A549 (cell line): ENCODE results near the gene WNT9A. TPM values are rescaled to one million over a fixed set of nuclear protein-coding genes. Genes with fewer than 3 reads are reported as not detected.

Source experiments
- ATAC-seq, 2 experiments: fragments of 200-7000 bp in 1 of 2; fragments of >200 bp in 1 of 2; cut with Nextera tagmentation in 1 of 2; cut with Tn5 transposase in 1 of 2; 3 replicates each; pipeline versions ENCODE4 v1.8.0 to v1.9.1; 2018 to 2020; ENCODE audit warnings: mild to moderate bottlenecking in 1 of 2, moderate library complexity in 1 of 2
- CTCF ChIA-PET: fragments of 300-600 bp; sonication (Branson Sonifier 250); formaldehyde crosslinking; extraction: SDS; loops from one replicate; lab custom pipeline; 2021; ENCODE audit warnings: antibody characterized with exemption, inconsistent platforms; lab: Yijun Ruan, JAX
- POLR2A ChIA-PET: fragments of 350-600 bp; formaldehyde crosslinking; extraction: SDS; loops from one replicate; lab custom pipeline; 2021; ENCODE audit warnings: antibody characterized with exemption, inconsistent platforms; lab: Yijun Ruan, JAX
- DNase-seq, 2 experiments: peaks; one replicate each; pipeline versions ENCODE4 v3.0.0 to v3.0.0-alpha.2; 2011 to 2016; ENCODE audit warnings: low read depth in 1 of 2, low spot score in 1 of 2
- FAIRE-seq: peaks from 2 replicates; lab custom pipeline; 2011; peaks lifted over from hg19 to GRCh38; lab: Jason Lieb, UNC
- H3K27ac ChIP-seq, 2 experiments: fragments of >200 bp; sonication (Bioruptor Twin); formaldehyde crosslinking; 3 replicates each; pipeline ENCODE4 v1.5.1; 2016 to 2017
- H3K4me1 ChIP-seq: fragments of >200 bp; sonication (Bioruptor Twin); formaldehyde crosslinking; 3 replicates; pipeline ENCODE4 v1.6.1; 2016
- H3K4me2 ChIP-seq: fragments of >200 bp; sonication (Bioruptor Twin); formaldehyde crosslinking; 3 replicates; pipeline ENCODE4 v1.6.1; 2016
- H3K4me3 ChIP-seq: fragments of >200 bp; sonication (Bioruptor Twin); formaldehyde crosslinking; 3 replicates; pipeline ENCODE4 v1.5.1; 2016
- H3K9me3 ChIP-seq: fragments of >200 bp; sonication (Bioruptor Twin); formaldehyde crosslinking; 3 replicates; pipeline ENCODE4 v1.6.1; 2016
- BHLHE40 ChIP-seq: IDR thresholded peaks from 2 replicates; pipeline ENCODE4 v1.6.1; 2012; ENCODE audit warnings: low read depth, low read length, inconsistent platforms
- CBX8 ChIP-seq: fragments of 200-600 bp; sonication (generic); IDR thresholded peaks from 2 replicates; pipeline ENCODE4 v1.6.1; 2016
- CEBPB ChIP-seq, 2 experiments: fragments of >200 bp in 1 of 2; sonication (Bioruptor Twin) in 1 of 2; formaldehyde crosslinking in 1 of 2; IDR thresholded peaks; 2 replicates each; pipeline ENCODE4 v1.6.1; 2012 to 2016
- CTCF ChIP-seq: fragments of >200 bp; sonication (Bioruptor Twin); formaldehyde crosslinking; IDR thresholded peaks from 3 replicates; pipeline ENCODE4 v1.5.1; 2016
- EHMT2 ChIP-seq: fragments of 200-600 bp; sonication (generic); IDR thresholded peaks from 2 replicates; pipeline ENCODE4 v1.6.1; 2016; ENCODE audit warnings: antibody characterized with exemption, low read depth, mild to moderate bottlenecking, moderate library complexity
- FOSL2 ChIP-seq, 2 experiments: fragments of 450-650 bp in 1 of 2; fragments of >200 bp in 1 of 2; sonication (Bioruptor Twin) in 1 of 2; formaldehyde crosslinking; IDR thresholded peaks; 2 replicates each; pipeline versions ENCODE4 v1.5.0 to v1.6.1; 2016 to 2020; ENCODE audit warnings: mild to moderate bottlenecking in 1 of 2, moderate library complexity in 1 of 2
- HES2 ChIP-seq: fragments of >200 bp; sonication (Bioruptor Twin); formaldehyde crosslinking; IDR thresholded peaks from 2 replicates; pipeline ENCODE4 v1.6.1; 2016
- HEYL ChIP-seq: fragments of 250-450 bp; sonication (Bioruptor Pico); IDR thresholded peaks from 2 replicates; pipeline ENCODE4 v1.8.0; 2021; ENCODE audit warnings: mild to moderate bottlenecking, moderate library complexity
- HOXB5 ChIP-seq: fragments of 250-450 bp; sonication (Bioruptor Pico); IDR thresholded peaks from 2 replicates; pipeline ENCODE4 v1.5.0; 2020; ENCODE audit warnings: mild to moderate bottlenecking, moderate library complexity
- JUNB ChIP-seq: fragments of >200 bp; sonication (Bioruptor Twin); formaldehyde crosslinking; IDR thresholded peaks from 2 replicates; pipeline ENCODE4 v1.6.1; 2016
- KDM1A ChIP-seq: fragments of 200-600 bp; sonication (generic); IDR thresholded peaks from 2 replicates; pipeline ENCODE4 v1.6.1; 2016; ENCODE audit warnings: low read depth, mild to moderate bottlenecking
- KDM5A ChIP-seq: fragments of 200-600 bp; sonication (generic); IDR thresholded peaks from 2 replicates; pipeline ENCODE4 v1.6.1; 2016; ENCODE audit warnings: antibody characterized with exemption, mild to moderate bottlenecking
- MAFK ChIP-seq: fragments of 450-650 bp; IDR thresholded peaks from 2 replicates; pipeline ENCODE4 v1.6.1; 2014; ENCODE audit not compliant: partially characterized antibody
- MAX ChIP-seq: IDR thresholded peaks from 2 replicates; pipeline ENCODE4 v1.6.1; 2012
- MAZ ChIP-seq: fragments of 150-350 bp; IDR thresholded peaks from 2 replicates; pipeline ENCODE4 v1.6.1; 2014; ENCODE audit warnings: antibody characterized with exemption, low read depth, low read length, borderline replicate concordance
- RAD21 ChIP-seq, 2 experiments: fragments of >200 bp in 1 of 2; sonication (Bioruptor Twin) in 1 of 2; formaldehyde crosslinking in 1 of 2; IDR thresholded peaks in 1 of 2; conservative IDR thresholded peaks in 1 of 2; 2 replicates in 1 of 2; 3 replicates in 1 of 2; pipeline ENCODE4 v1.6.1; 2012 to 2018; ENCODE audit warnings: inconsistent platforms in 1 of 2
- RARB ChIP-seq: fragments of 250-450 bp; sonication (Bioruptor Pico); IDR thresholded peaks from 2 replicates; pipeline ENCODE4 v1.8.0; 2021; ENCODE audit warnings: mild to moderate bottlenecking, moderate library complexity
- RCOR1 ChIP-seq: fragments of 150-350 bp; IDR thresholded peaks from 2 replicates; pipeline ENCODE4 v1.6.1; 2014; ENCODE audit warnings: antibody characterized with exemption, low read length, low read depth
- RFX5 ChIP-seq: fragments of 450-650 bp; IDR thresholded peaks from 2 replicates; pipeline ENCODE4 v1.7.1; 2014; ENCODE audit warnings: antibody characterized with exemption, mild to moderate bottlenecking, moderate library complexity
- SMC3 ChIP-seq: fragments of >200 bp; sonication (Bioruptor Twin); formaldehyde crosslinking; IDR thresholded peaks from 3 replicates; pipeline ENCODE4 v1.6.1; 2018; ENCODE audit warnings: inconsistent platforms
- TP53 ChIP-seq: fragments of 250-450 bp; sonication (Bioruptor Pico); IDR thresholded peaks from 2 replicates; pipeline ENCODE4 v1.5.0; 2021; ENCODE audit warnings: mild to moderate bottlenecking, moderate library complexity
- ZFP36 ChIP-seq: fragments of 450-650 bp; IDR thresholded peaks from 2 replicates; pipeline ENCODE4 v1.6.1; 2014; ENCODE audit warnings: borderline replicate concordance; ENCODE audit not compliant: partially characterized antibody
- WGBS: methylation state at CpG from one replicate; pipeline ENCODE4 v1.1.6; 2017; ENCODE audit errors: missing lambda C conversion rate; 5-methylcytosine and 5-hydroxymethylcytosine counted together
- polyA plus RNA-seq, 4 experiments: library from polyadenylated mRNA; depleted of rRNA in 3 of 4; stranded (reverse); fragments of >200 nt; fragmentation: RNase III in 1 of 4; extraction: RNeasy Plus Mini Kit Qiagen cat#74134 plus additional on column Dnase treatment in 1 of 4; gene quantifications; 2 replicates in 3 of 4; 3 replicates in 1 of 4; pipeline ENCODE4 v1.2.3, GENCODE V29; 2011 to 2017
- TF ChIP-seq, protein P1 (sequence below): fragments of 150-350 bp; IDR thresholded peaks from 2 replicates; pipeline ENCODE4 v1.6.1; 2014; ENCODE audit warnings: low read depth, mild to moderate bottlenecking, low read length
- TF ChIP-seq, protein P2 (sequence below): fragments of 200-600 bp; sonication (generic); IDR thresholded peaks from 2 replicates; pipeline ENCODE4 v1.6.1; 2016; ENCODE audit warnings: antibody characterized with exemption, mild to moderate bottlenecking, moderate library complexity

WNT9A gene
- polyA plus RNA-seq, 2 of the 4 experiments (the other 2 are of a cell fraction), result 0.75 to 1.2 TPM

DNA sequence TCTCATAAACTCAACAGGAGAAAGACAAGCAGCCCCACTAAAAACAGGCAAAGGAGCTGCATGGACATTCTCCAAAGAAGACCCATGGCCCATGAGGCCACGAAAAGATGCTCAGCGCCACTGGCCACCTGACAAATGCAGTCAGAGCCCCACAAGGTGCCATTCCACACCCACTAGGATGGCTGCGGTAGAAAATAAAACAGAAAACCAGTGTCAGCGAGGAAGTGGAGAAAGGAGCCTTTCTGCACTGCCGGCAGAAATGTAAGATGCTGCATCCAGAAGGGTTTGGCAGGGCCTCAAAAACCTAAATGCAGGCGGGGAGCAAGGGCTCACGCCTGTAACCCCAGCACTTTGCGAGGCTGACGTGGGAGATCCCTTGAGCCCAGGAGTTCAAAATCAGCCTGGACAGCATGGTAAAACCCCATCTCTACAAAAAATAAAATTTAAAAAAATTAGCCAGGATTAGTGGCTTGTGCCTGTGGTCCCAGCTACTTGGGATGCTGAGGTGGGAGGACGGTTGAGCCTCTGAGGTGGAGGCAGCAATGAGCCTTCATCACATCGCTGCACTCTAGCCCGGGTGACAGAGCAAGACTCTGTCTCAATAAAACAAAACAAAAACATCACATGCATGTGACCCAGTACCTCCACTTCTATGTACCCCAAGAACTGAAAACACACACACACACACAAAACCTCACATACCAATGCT lies 4.2 kb downstream of the WNT9A start:
- TF ChIP-seq, protein P1, sequence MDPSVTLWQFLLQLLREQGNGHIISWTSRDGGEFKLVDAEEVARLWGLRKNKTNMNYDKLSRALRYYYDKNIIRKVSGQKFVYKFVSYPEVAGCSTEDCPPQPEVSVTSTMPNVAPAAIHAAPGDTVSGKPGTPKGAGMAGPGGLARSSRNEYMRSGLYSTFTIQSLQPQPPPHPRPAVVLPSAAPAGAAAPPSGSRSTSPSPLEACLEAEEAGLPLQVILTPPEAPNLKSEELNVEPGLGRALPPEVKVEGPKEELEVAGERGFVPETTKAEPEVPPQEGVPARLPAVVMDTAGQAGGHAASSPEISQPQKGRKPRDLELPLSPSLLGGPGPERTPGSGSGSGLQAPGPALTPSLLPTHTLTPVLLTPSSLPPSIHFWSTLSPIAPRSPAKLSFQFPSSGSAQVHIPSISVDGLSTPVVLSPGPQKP, result no peak
- TF ChIP-seq KDM1A (no peak), CTCF (no peak), JUNB (no peak), CEBPB (IDR thresholded peaks at IDR 0.05) (no peak), EHMT2 (no peak), RFX5 (no peak), TP53 (CRISPR knock-in tag) (no peak), MAX (no peak), HEYL (CRISPR knock-in tag) (no peak), SMC3 (no peak), CBX8 (no peak), BHLHE40 (no peak), RCOR1 (no peak), HES2 (no peak), ZFP36 (no peak), RARB (no peak)
- TF ChIP-seq, protein P2, sequence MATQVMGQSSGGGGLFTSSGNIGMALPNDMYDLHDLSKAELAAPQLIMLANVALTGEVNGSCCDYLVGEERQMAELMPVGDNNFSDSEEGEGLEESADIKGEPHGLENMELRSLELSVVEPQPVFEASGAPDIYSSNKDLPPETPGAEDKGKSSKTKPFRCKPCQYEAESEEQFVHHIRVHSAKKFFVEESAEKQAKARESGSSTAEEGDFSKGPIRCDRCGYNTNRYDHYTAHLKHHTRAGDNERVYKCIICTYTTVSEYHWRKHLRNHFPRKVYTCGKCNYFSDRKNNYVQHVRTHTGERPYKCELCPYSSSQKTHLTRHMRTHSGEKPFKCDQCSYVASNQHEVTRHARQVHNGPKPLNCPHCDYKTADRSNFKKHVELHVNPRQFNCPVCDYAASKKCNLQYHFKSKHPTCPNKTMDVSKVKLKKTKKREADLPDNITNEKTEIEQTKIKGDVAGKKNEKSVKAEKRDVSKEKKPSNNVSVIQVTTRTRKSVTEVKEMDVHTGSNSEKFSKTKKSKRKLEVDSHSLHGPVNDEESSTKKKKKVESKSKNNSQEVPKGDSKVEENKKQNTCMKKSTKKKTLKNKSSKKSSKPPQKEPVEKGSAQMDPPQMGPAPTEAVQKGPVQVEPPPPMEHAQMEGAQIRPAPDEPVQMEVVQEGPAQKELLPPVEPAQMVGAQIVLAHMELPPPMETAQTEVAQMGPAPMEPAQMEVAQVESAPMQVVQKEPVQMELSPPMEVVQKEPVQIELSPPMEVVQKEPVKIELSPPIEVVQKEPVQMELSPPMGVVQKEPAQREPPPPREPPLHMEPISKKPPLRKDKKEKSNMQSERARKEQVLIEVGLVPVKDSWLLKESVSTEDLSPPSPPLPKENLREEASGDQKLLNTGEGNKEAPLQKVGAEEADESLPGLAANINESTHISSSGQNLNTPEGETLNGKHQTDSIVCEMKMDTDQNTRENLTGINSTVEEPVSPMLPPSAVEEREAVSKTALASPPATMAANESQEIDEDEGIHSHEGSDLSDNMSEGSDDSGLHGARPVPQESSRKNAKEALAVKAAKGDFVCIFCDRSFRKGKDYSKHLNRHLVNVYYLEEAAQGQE, result no peak
- ChIA-PET POLR2A (no interaction called here), CTCF (interaction anchor here (4.0 kb wide), 1 partner anchor 180 kb away, joined by 18 read pairs; no protein-coding TSS in a partner anchor)
- FAIRE-seq (no peak), ATAC-seq (no peak), DNase-seq (no peak)
- Histone ChIP-seq H3K27ac (no peak overlapping the region), H3K9me3 (no peaks in the 10 kb centered on the region), H3K4me1 (peaks cover 12% of the 10 kb centered on the region), H3K4me3 (no peak overlapping the region), H3K4me2 (no peak overlapping the region)
- 88% methylated on average over 12 of the region's 12 CpGs for WGBS

DNA sequence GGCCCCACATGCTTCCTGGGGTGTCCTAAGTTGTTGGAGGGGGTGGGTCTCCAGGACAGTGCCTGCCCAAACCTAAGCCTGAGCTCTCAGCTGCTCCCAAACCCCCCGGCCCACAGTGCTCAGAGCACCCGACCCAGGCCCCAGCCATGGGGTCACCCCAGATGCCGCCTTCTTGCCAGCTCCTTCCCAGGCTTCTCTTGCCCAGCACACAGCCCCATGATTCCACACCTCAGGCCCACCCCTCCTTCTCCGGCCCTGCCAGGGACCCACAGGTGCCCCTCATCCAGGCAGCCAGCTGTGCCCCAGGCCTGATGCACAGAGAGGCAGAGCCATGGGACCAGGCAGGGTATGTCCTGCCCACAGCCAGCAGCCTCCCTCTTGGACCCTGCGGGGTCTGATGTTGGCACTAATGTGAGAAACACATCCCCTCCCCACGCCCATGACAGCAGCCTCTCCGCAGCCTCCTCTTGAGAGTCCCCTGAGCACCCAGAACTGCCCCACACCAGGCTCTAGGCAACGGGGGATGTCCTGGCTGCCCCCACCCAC lies 4.9 kb downstream of the WNT9A start:
- no peak for ATAC-seq
- no peak for DNase-seq
- FAIRE-seq, result no peak
- H3K4me3 ChIP-seq, result no peak overlapping the region
- WGBS, result no CpG with 5 or more reads among the region's 8 CpGs
- no peaks in the 10 kb centered on the region for H3K9me3 ChIP-seq
- ChIA-PET POLR2A (no interaction called here), CTCF (interaction anchor here (4.0 kb wide), 1 partner anchor 179 kb away, joined by 18 read pairs; no protein-coding TSS in a partner anchor)
- no peak overlapping the region for H3K4me2 ChIP-seq
- H3K27ac ChIP-seq, result no peak overlapping the region
- H3K4me1 ChIP-seq, result peaks cover 12% of the 10 kb centered on the region
- TF ChIP-seq, protein P2, result no peak
- no peak for TF ChIP-seq RAD21 (conservative IDR thresholded peaks at IDR 0.05 in 1 of 2, IDR thresholded peaks at IDR 0.05 in 1 of 2)
- no peak for TF ChIP-seq HOXB5 (CRISPR knock-in tag)
- TF ChIP-seq FOSL2 (IDR thresholded peaks at IDR 0.05), result no peak
- TF ChIP-seq FOSL2 (CRISPR knock-in tag; IDR thresholded peaks at IDR 0.05), result no peak
- TF ChIP-seq MAZ, result no peak
- no peak for TF ChIP-seq KDM5A
- no peak for TF ChIP-seq TP53 (CRISPR knock-in tag)
- TF ChIP-seq MAFK, result no peak
- TF ChIP-seq, protein P1, result no peak
